Astrocyte (in vitro differentiated cells and primary cell): Measurements from ENCODE around the gene RAET1L. TPM values are rescaled to one million over a fixed set of nuclear protein-coding genes. Genes with fewer than 3 reads are reported as not detected.

Source experiments
- DNase-seq: peaks from one replicate; pipeline ENCODE4 v3.0.0-alpha.2; 2010; ENCODE audit warnings: low read depth
- FAIRE-seq: peaks from 2 replicates; lab custom pipeline; 2011; peaks lifted over from hg19 to GRCh38; lab: Jason Lieb, UNC
- H2AFZ ChIP-seq: 2 replicates; pipeline ENCODE4 v1.6.0; 2012; ENCODE audit warnings: low read depth, low read length, inconsistent platforms
- H3K27ac ChIP-seq: 2 replicates; pipeline ENCODE4 v1.5.1; 2011; ENCODE audit warnings: low read depth, low read length, inconsistent platforms
- H3K27me3 ChIP-seq: 2 replicates; pipeline ENCODE4 v1.6.0; 2011; ENCODE audit warnings: low read length, inconsistent platforms; ENCODE audit not compliant: insufficient read depth
- H3K36me3 ChIP-seq: 2 replicates; pipeline ENCODE4 v1.5.1; 2011; ENCODE audit warnings: low read length, inconsistent platforms; ENCODE audit not compliant: insufficient read depth
- H3K4me1 ChIP-seq: 2 replicates; pipeline ENCODE4 v1.5.1; 2011; ENCODE audit warnings: low read length, inconsistent platforms; ENCODE audit not compliant: insufficient read depth
- H3K4me2 ChIP-seq: 2 replicates; pipeline ENCODE4 v1.6.0; 2012; ENCODE audit warnings: low read length, inconsistent platforms
- H3K4me3 ChIP-seq: 2 replicates; pipeline ENCODE4 v1.5.1; 2011; ENCODE audit warnings: low read depth, mild to moderate bottlenecking, low read length, inconsistent platforms; ENCODE audit not compliant: insufficient read depth
- H3K79me2 ChIP-seq: 2 replicates; pipeline ENCODE4 v1.6.0; 2012; ENCODE audit warnings: mild to moderate bottlenecking, low read length, inconsistent platforms; ENCODE audit not compliant: insufficient read depth
- H3K9ac ChIP-seq: 2 replicates; pipeline ENCODE4 v1.6.0; 2012; ENCODE audit warnings: mild to moderate bottlenecking, low read length, inconsistent platforms
- H3K9me3 ChIP-seq: 2 replicates; pipeline ENCODE4 v1.5.1; 2012; ENCODE audit warnings: low read depth, mild to moderate bottlenecking, low read length, inconsistent platforms; ENCODE audit not compliant: insufficient read depth
- H4K20me1 ChIP-seq: 2 replicates; pipeline ENCODE4 v1.6.0; 2012; ENCODE audit warnings: low read length, inconsistent platforms; ENCODE audit not compliant: insufficient read depth
- H3K27ac Mint-ChIP-seq: one replicate; pipeline ENCODE4 v1.8.0; 2021; ENCODE audit warnings: mild to moderate bottlenecking, mixed read lengths; ENCODE audit not compliant: unreplicated experiment
- H3K27me3 Mint-ChIP-seq: one replicate; pipeline ENCODE4 v1.8.0; 2021; ENCODE audit warnings: low read depth, mixed read lengths; ENCODE audit not compliant: unreplicated experiment
- H3K36me3 Mint-ChIP-seq: one replicate; pipeline ENCODE4 v1.8.0; 2021; ENCODE audit warnings: low read depth, mixed read lengths; ENCODE audit not compliant: unreplicated experiment
- H3K4me1 Mint-ChIP-seq: one replicate; pipeline ENCODE4 v1.8.0; 2021; ENCODE audit warnings: low read depth, mixed read lengths; ENCODE audit not compliant: unreplicated experiment
- H3K4me3 Mint-ChIP-seq: one replicate; pipeline ENCODE4 v1.8.0; 2021; ENCODE audit warnings: mild to moderate bottlenecking, moderate library complexity, mixed read lengths; ENCODE audit not compliant: unreplicated experiment
- H3K9me3 Mint-ChIP-seq: one replicate; pipeline ENCODE4 v1.8.0; 2021; ENCODE audit warnings: mild to moderate bottlenecking, mixed read lengths; ENCODE audit not compliant: unreplicated experiment
- CTCF ChIP-seq: IDR thresholded peaks from 2 replicates; pipeline ENCODE4 v1.5.1; 2011; ENCODE audit warnings: low read depth, mild to moderate bottlenecking, inconsistent platforms, low read length, moderate library complexity; ENCODE audit not compliant: insufficient read depth
- EZH2 ChIP-seq: IDR thresholded peaks from 2 replicates; pipeline ENCODE4 v1.6.1; 2012; ENCODE audit warnings: mild to moderate bottlenecking, low read length, inconsistent platforms; ENCODE audit not compliant: insufficient read depth
- total RNA-seq: library from RNA; stranded (reverse); gene quantifications from 2 replicates; pipeline ENCODE4 v1.2.1, GENCODE V29; 2021

Gene RAET1L
- total RNA-seq, 1 donor from 2014 or later, result not detected

- Histone ChIP-seq H3K4me2 (no peak overlapping the region), H3K9me3 (no peaks in the 10 kb centered on the region), H3K79me2 (no peaks in the 10 kb centered on the region), H3K27me3 (peaks cover 80% of the 10 kb centered on the region), H3K9ac (no peak overlapping the region), H4K20me1 (peaks cover 4% of the 10 kb centered on the region), H3K4me1 (no peaks in the 10 kb centered on the region), H3K4me3 (no peak overlapping the region), H3K27ac (no peak overlapping the region), H3K36me3 (no peaks in the 10 kb centered on the region), H2AFZ (no peak overlapping the region)
- Mint-ChIP-seq H3K36me3 (no peaks in the 10 kb centered on the region), H3K9me3 (peaks cover 11% of the 10 kb centered on the region), H3K4me3 (no peak overlapping the region), H3K4me1 (peaks cover 2% of the 10 kb centered on the region), H3K27ac (no peak overlapping the region), H3K27me3 (peaks cover 87% of the 10 kb centered on the region)
- DNase-seq, result no peak
- no peak for FAIRE-seq
- no peak for TF ChIP-seq CTCF
- no peak for TF ChIP-seq EZH2
Measured at GRCh38 chr6:149978610-149979009, 46.7 kb downstream of the RAET1L start.

DNA sequence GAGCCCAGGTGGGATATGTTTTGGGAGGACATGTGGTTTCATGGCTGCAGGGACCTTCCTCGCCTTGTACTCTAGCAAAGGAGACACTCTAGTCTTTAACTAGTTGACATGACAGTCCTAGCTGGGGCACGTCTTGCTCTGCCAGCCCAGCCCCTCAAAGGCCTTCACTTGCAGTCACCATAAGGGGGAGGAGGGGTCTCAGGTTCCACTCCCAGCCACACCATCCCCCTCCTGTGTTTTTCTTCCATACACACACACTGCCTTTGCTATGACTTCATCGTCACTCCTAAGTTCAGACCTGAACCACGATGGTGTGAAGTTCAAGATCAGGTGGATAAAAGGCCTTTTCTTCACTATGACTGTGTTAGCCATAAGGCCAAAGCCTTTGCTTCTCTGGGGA lies 48.1 kb downstream of the RAET1L start:
- Histone ChIP-seq H3K9me3 (no peaks in the 10 kb centered on the region), H3K79me2 (no peaks in the 10 kb centered on the region), H3K27ac (no peak overlapping the region), H3K27me3 (peaks cover 76% of the 10 kb centered on the region), H3K4me1 (no peaks in the 10 kb centered on the region), H3K4me3 (no peak overlapping the region), H2AFZ (no peak overlapping the region), H3K36me3 (no peaks in the 10 kb centered on the region), H3K4me2 (no peak overlapping the region), H3K9ac (no peak overlapping the region), H4K20me1 (no peaks in the 10 kb centered on the region)
- Mint-ChIP-seq H3K27ac (no peak overlapping the region), H3K9me3 (peaks cover 11% of the 10 kb centered on the region), H3K4me3 (no peak overlapping the region), H3K4me1 (peaks cover 2% of the 10 kb centered on the region), H3K36me3 (no peaks in the 10 kb centered on the region), H3K27me3 (peaks cover 86% of the 10 kb centered on the region)
- TF ChIP-seq EZH2 (no peak), CTCF (no peak)
- FAIRE-seq (no peak), DNase-seq (no peak)

DNA sequence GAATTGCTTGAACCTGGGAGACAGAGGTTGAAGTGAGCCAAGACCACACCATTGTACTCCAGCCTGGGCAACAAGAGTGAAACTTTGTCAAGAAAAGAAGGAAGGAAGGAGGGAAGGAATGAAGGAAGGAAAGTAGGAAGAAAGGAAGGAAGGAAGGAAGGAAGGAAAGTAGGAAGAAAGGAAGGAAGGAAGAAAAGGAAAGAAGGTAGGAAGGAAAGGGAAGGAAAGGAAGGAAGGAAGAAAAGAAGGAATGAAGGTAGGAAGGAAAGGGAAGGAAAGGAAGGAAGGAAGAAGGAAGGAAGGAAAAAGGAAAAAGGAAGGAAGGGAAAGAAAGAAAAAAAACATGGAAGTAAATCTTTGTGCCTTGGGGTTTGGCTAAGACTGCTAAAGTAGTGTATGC lies 49.9 kb downstream of the RAET1L start:
- H4K20me1 ChIP-seq, result no peaks in the 10 kb centered on the region
- TF ChIP-seq EZH2, result no peak
- TF ChIP-seq CTCF, result no peak
- no peak overlapping the region for H3K27ac ChIP-seq
- no peaks in the 10 kb centered on the region for H3K9me3 ChIP-seq
- H3K36me3 Mint-ChIP-seq, result peaks cover 3% of the 10 kb centered on the region
- H3K4me1 Mint-ChIP-seq, result no peaks in the 10 kb centered on the region
- H3K27me3 Mint-ChIP-seq, result peaks cover 84% of the 10 kb centered on the region
- DNase-seq (no peak), FAIRE-seq (no peak)
- no peak overlapping the region for H3K9ac ChIP-seq
- H3K4me2 ChIP-seq, result no peak overlapping the region
- no peaks in the 10 kb centered on the region for H3K79me2 ChIP-seq
- peaks cover 71% of the 10 kb centered on the region for H3K27me3 ChIP-seq
- H3K4me3 ChIP-seq, result no peak overlapping the region
- H2AFZ ChIP-seq, result no peak overlapping the region
- H3K36me3 ChIP-seq, result no peaks in the 10 kb centered on the region
- no peak overlapping the region for H3K4me3 Mint-ChIP-seq
- H3K9me3 Mint-ChIP-seq, result peaks cover 6% of the 10 kb centered on the region
- H3K27ac Mint-ChIP-seq, result no peak overlapping the region
- no peaks in the 10 kb centered on the region for H3K4me1 ChIP-seq
